NCI-H1105 (cell line): ENCODE measurements around the gene MEF2C.

Experiments
- DNase-seq: peaks from one replicate; lab custom pipeline; 2025; lab: John Stamatoyannopoulos, UW

The MEF2C gene

GRCh38 chr5:88756953-88757352 lies 126.0 kb downstream of the MEF2C start:
- no peak for DNase-seq

- no peak for DNase-seq
Measured at GRCh38 chr5:88748666-88749065, 134.3 kb downstream of the MEF2C start.

GRCh38 chr5:88746438-88746882 lies 136.5 kb downstream of the MEF2C start:
- no peak for DNase-seq

GRCh38 chr5:88745093-88745696 lies 137.8 kb downstream of the MEF2C start:
- no peak for DNase-seq

- no peak for DNase-seq
Measured at GRCh38 chr5:88743231-88743834, 139.7 kb downstream of the MEF2C start.

GRCh38 chr5:88741964-88742363 lies 141.0 kb downstream of the MEF2C start:
- DNase-seq, result no peak

GRCh38 chr5:88740604-88741185 lies 142.3 kb downstream of the MEF2C start:
- DNase-seq, result no peak

GRCh38 chr5:88736494-88736893 lies 146.5 kb downstream of the MEF2C start:
- no peak for DNase-seq

- no peak for DNase-seq
Measured at GRCh38 chr5:88734983-88735382, 148.0 kb downstream of the MEF2C start.

GRCh38 chr5:88734191-88734640 lies 148.8 kb downstream of the MEF2C start:
- DNase-seq, result no peak

- no peak for DNase-seq
Measured at GRCh38 chr5:88732862-88733261, 150.1 kb downstream of the MEF2C start.

GRCh38 chr5:88732181-88732633 lies 150.8 kb downstream of the MEF2C start:
- no peak for DNase-seq

GRCh38 chr5:88729829-88730182 lies 153.2 kb downstream of the MEF2C start:
- DNase-seq, result no peak

- DNase-seq, result peak; percentile 58
Measured at GRCh38 chr5:88729084-88729828, 153.7 kb downstream of the MEF2C start.

- no peak for DNase-seq
Measured at GRCh38 chr5:88727705-88728313, 155.2 kb downstream of the MEF2C start.

GRCh38 chr5:88725454-88725853 lies 157.5 kb downstream of the MEF2C start:
- DNase-seq, result no peak

GRCh38 chr5:88724201-88724600 lies 158.8 kb downstream of the MEF2C start:
- no peak for DNase-seq

GRCh38 chr5:88722546-88723073 lies 160.4 kb downstream of the MEF2C start:
- no peak for DNase-seq

GRCh38 chr5:88719434-88719833 lies 163.6 kb downstream of the MEF2C start:
- no peak for DNase-seq

- no peak for DNase-seq
Measured at GRCh38 chr5:88718736-88719135, 164.2 kb downstream of the MEF2C start.

- no peak for DNase-seq
Measured at GRCh38 chr5:88716101-88716500, 166.9 kb downstream of the MEF2C start.

- DNase-seq, result no peak
Measured at GRCh38 chr5:88715503-88715902, 167.5 kb downstream of the MEF2C start.
